IPS-15b (cell line): ENCODE results near the gene SLC9C1.
"Not testable (repeated sequence)": the region's sequence is repeated elsewhere in the genome, so short reads cannot be mapped to it uniquely, and the experiment has no call there.

Experiments
- H3K27me3 ChIP-seq: one replicate; pipeline ENCODE4 v1.6.1; 2013; ENCODE audit warnings: low read length; ENCODE audit not compliant: control insufficient read depth, insufficient read depth
- H3K36me3 ChIP-seq: one replicate; pipeline ENCODE4 v1.6.1; 2013; ENCODE audit warnings: low read length; ENCODE audit not compliant: control insufficient read depth, insufficient read depth
- H3K4me1 ChIP-seq: one replicate; pipeline ENCODE4 v1.6.1; 2013; ENCODE audit warnings: mild to moderate bottlenecking, low read length; ENCODE audit not compliant: control insufficient read depth, insufficient read depth
- H3K4me3 ChIP-seq: one replicate; pipeline ENCODE4 v1.5.1; 2013; ENCODE audit warnings: low read depth, low read length
- H3K9ac ChIP-seq: one replicate; pipeline ENCODE4 v1.6.1; 2013; ENCODE audit warnings: low read depth, mild to moderate bottlenecking, low read length
- H3K9me3 ChIP-seq: one replicate; pipeline ENCODE4 v1.6.1; 2013; ENCODE audit warnings: mild to moderate bottlenecking, low read length; ENCODE audit not compliant: control insufficient read depth, insufficient read depth

Gene SLC9C1

DNA sequence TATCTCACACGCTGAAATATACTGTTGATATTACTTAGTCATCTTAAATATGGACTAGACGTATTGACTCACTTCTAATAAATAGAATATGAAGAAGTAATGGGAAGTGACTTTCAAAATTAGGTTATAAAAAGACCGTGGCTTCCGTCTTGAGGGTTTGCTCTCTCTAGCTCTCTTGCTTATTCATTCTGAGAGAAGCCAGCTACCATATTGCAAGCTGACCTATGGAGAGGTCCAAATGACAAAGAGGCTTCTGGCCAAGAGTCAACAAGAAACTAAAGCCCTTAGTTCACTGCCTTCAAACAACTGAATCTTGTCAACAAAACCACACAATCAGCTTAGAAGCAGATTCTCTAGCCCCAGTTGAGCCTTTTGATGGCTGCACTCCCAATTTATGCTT lies 46.1 kb downstream of the SLC9C1 start:
- Histone ChIP-seq H3K27me3 (no peaks in the 10 kb centered on the region), H3K9ac (no peak overlapping the region), H3K4me1 (no peaks in the 10 kb centered on the region)

DNA sequence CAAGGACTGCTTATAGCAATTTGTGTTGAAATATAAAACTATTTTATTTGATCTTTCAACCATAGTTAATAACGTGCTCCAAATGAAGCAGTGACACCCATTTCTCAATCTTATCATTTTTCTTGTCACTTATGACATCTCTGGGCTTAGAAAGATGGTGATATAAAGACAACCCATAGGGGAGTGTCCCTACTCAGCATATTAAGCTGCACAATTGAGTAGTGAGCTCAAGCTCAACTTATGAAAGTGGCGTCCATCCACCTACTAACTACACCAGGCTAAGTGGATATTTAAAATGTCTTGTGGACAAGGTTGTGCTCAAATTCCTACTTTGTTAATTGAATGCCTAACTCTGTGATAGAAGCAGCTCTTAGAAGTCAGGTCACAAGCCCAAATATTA lies 46.7 kb downstream of the SLC9C1 start:
- no peaks in the 10 kb centered on the region for H3K9me3 ChIP-seq
- H3K4me3 ChIP-seq: no peak overlapping the region
- no peak overlapping the region for H3K9ac ChIP-seq
- H3K36me3 ChIP-seq: no peaks in the 10 kb centered on the region
- H3K4me1 ChIP-seq: no peaks in the 10 kb centered on the region
- no peaks in the 10 kb centered on the region for H3K27me3 ChIP-seq

More for the DNA sequence above, 46.1 kb downstream of the SLC9C1 start:
- Histone ChIP-seq H3K36me3 (no peaks in the 10 kb centered on the region), H3K9me3 (no peaks in the 10 kb centered on the region), H3K4me3 (no peak overlapping the region)

DNA sequence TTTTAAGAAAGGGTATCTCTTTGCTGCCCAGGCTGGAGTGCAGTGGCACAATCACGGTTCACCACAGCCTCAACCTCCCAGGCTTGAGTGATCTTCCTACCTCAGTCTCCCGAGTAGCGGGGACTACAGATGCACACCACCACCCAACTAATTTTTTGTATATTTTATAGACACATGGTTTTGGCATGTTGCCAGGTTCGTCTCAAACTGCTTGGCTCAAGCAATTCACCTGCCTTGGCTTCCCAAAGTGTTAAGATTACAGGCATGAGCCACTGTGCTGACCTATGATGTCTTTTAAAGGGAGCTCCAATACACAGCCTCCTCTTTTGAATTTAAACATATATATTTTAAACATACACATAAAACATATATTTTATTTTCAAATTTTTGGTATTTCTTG lies 60.9 kb downstream of the SLC9C1 start:
- Histone ChIP-seq H3K9ac (no peak overlapping the region), H3K36me3 (no peaks in the 10 kb centered on the region), H3K4me1 (no peaks in the 10 kb centered on the region), H3K9me3 (no peaks in the 10 kb centered on the region), H3K27me3 (no peaks in the 10 kb centered on the region), H3K4me3 (no peak overlapping the region)

DNA sequence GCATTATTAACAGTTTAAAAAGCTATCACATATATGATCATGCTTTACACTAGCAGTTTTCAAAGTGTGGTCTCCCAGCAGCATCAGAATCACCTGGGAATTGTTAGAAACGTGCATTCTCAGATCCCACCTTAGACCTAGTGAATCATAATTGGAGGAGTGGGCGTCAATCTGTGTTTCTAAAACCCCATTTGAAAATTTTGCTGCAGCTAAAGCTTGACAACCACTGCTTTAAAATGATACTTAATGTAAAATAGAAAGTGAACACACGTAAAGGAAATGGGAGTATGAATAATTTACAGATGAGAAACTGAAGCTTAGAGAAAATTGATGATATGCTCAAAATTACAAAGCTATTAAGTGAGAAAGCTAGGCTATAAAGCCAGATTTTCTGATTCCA lies 62.3 kb downstream of the SLC9C1 start:
- Histone ChIP-seq H3K27me3 (no peaks in the 10 kb centered on the region), H3K4me3 (no peak overlapping the region), H3K4me1 (no peaks in the 10 kb centered on the region), H3K36me3 (no peaks in the 10 kb centered on the region), H3K9ac (no peak overlapping the region), H3K9me3 (no peaks in the 10 kb centered on the region)

DNA sequence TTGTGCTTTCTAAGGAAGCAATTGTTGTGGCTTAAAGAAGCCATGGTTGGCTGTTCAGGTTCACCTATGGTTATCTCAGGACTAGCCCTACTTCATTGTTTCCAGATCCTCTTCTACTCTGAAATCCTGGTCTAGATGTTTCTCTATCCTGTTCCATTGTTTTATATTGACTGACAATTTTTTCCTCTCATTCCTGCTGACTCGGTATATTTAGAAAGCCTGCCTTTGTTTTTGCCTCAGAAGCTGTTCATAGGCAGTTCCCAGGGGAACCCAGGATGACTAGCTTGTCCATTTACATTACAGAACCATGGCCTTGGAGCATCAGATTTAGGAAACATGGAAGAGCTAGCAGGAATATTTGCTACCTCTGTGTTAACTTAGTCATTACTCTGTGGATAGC lies 64.0 kb downstream of the SLC9C1 start:
- Histone ChIP-seq H3K9ac (no peak overlapping the region), H3K36me3 (no peaks in the 10 kb centered on the region), H3K4me3 (no peak overlapping the region), H3K9me3 (no peaks in the 10 kb centered on the region), H3K27me3 (no peaks in the 10 kb centered on the region), H3K4me1 (no peaks in the 10 kb centered on the region)

DNA sequence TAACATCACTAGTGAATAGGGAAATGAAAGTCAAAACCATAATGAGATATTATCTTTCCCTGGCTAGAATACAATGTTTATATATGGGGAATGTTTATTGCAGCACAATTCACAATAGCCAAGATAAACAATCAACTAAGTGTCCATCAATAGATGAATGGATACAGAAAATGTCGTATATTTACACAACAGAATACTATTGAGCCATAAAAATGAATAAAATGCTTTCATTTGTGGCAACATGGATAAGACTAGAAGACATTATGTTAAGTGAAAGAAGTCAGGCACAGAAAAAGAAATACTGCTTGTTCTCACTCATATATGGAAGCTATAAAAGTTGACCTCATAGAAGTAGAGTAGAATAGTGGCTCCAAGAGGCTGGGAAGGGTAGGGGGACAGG lies 65.2 kb downstream of the SLC9C1 start:
- H3K4me3 ChIP-seq: no peak overlapping the region
- H3K9me3 ChIP-seq: no peaks in the 10 kb centered on the region
- H3K36me3 ChIP-seq: no peaks in the 10 kb centered on the region
- H3K9ac ChIP-seq: no peak overlapping the region
- H3K27me3 ChIP-seq: no peaks in the 10 kb centered on the region
- H3K4me1 ChIP-seq: no peaks in the 10 kb centered on the region

DNA sequence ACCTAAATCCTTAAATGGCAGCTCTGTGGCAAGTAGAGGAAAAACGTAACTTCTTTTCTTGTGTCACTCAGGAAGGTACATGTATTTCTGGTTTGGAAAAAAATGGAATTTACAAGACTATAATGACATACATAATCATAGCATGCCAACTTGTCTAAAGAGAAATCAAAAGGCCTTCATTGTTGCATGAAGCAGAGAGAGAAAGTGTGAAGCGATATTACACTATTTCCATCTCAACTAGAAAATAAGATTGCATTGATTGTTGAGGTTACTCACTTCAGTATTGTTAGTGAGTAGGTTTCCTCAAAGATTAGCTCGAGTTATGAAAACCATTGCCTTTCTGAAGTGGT lies 93.7 kb downstream of the SLC9C1 start:
- Histone ChIP-seq H3K4me3 (no peak overlapping the region), H3K36me3 (no peaks in the 10 kb centered on the region), H3K4me1 (peaks cover 5% of the 10 kb centered on the region), H3K27me3 (no peaks in the 10 kb centered on the region), H3K9me3 (no peaks in the 10 kb centered on the region), H3K9ac (no peak overlapping the region)

DNA sequence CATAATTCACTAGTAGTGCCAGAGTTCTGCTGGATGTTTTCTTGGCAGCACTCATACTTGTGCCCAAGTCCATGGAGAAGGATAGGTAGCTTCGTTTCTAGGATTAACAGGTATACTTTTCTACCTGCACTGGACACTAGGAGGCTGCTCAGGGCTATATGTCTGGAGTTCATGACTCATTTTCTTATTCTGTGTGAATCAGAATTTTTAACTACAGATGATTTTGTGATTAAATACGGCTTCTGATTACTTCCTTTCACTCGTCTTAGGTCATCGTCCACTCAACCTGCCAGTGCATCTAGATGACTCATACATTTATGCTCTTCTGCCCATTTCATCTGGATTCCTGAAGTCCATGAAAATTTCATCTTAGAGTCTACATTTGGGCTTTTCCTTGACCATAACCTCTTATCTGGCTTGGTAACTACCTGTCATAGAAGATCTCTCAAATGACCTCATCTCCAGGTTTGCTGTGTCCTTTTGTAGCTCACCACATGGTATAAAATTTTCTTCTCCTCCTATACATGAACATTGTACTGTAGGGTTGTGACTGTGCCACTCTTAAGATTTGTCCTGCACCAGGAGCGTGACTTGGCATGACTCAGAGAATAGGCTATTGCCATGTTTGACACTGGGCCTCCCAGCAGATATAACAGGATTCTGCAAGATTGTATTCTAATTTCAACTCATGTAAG lies 94.2 kb downstream of the SLC9C1 start:
- Histone ChIP-seq H3K9ac (no peak overlapping the region), H3K36me3 (no peaks in the 10 kb centered on the region), H3K27me3 (no peaks in the 10 kb centered on the region), H3K4me3 (no peak overlapping the region), H3K9me3 (no peaks in the 10 kb centered on the region), H3K4me1 (peaks cover 5% of the 10 kb centered on the region)

DNA sequence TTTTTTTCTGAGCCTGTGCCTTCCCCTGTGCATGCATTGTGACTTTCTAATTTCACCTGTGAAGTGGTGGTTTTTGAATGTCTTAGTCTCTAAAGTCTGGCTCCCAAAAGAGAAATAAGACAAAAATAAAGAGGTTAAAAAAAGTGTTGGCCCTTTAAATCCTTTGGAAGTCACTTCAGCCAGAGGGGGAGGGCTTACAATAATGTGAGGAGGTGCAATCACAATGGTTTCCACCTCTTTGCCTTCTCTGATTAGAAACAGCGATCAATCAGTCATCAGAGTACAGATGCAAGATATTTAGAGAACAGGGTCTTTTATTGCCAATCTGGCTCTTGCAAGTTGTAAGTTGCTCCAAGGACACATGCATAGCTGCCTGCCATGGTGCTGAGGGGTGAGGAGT lies 96.9 kb downstream of the SLC9C1 start:
- H3K9me3 ChIP-seq: no peaks in the 10 kb centered on the region
- H3K4me3 ChIP-seq: peak overlapping the region; percentile 5
- H3K36me3 ChIP-seq: no peaks in the 10 kb centered on the region
- peak overlapping the region; percentile 2 for H3K9ac ChIP-seq
- no peaks in the 10 kb centered on the region for H3K27me3 ChIP-seq
- H3K4me1 ChIP-seq: peaks cover 5% of the 10 kb centered on the region

DNA sequence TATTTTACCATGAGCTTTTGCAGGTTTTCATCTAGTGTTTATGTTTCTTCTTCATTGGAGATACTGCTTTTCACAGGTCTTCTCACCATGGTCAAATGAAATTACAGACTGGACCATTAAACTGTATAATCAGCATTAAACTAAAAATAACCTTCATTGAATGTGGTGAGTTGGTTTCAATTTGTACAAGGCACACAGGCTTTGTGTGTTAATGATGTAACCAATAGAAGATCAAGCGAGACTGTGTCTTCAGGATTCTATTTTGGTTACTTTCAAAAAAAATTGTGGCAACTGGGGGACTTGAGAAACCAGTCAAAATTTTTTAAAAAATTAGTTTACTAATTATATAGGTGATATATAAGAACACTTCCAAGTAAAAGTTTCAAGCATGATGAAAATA lies 106.7 kb downstream of the SLC9C1 start:
- no peaks in the 10 kb centered on the region for H3K9me3 ChIP-seq
- no peaks in the 10 kb centered on the region for H3K36me3 ChIP-seq
- no peak overlapping the region for H3K9ac ChIP-seq
- no peaks in the 10 kb centered on the region for H3K4me1 ChIP-seq
- no peak overlapping the region for H3K4me3 ChIP-seq
- no peaks in the 10 kb centered on the region for H3K27me3 ChIP-seq

DNA sequence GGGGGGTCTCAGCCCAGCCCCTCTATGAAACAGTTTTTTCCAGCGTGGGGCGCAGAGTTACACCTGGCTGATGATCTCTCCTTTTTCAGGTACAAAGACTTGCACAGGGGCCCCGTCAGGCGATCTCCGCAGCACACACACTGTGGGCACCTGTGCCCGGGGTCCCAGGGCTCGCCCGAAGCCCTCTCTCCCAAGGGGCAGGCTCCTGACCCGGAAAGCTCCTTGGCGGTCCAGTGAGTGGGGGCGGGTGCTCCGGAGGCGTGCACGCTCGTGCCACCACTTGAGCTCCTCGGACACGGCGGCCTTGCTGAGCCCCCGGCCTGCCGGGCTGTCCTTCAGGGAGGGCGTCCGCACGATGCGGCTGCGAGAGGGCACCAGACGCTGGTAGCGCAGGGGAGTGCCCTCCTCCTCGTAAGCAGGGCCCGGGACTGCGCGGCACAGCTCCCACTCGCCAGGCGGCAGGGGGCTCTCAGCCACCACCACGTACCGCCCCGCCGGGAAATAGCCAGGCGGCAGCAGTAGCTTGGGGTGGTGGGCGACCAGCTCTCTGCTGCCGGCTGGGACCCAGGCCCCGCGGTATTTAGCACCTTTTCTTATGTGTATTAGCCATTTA lies 108.5 kb downstream of the SLC9C1 start:
- H3K27me3 ChIP-seq, H3K9me3 ChIP-seq, H3K9ac ChIP-seq, H3K4me1 ChIP-seq, H3K36me3 ChIP-seq: not testable (repeated sequence)
- peak overlapping the region; percentile 39 for H3K4me3 ChIP-seq

DNA sequence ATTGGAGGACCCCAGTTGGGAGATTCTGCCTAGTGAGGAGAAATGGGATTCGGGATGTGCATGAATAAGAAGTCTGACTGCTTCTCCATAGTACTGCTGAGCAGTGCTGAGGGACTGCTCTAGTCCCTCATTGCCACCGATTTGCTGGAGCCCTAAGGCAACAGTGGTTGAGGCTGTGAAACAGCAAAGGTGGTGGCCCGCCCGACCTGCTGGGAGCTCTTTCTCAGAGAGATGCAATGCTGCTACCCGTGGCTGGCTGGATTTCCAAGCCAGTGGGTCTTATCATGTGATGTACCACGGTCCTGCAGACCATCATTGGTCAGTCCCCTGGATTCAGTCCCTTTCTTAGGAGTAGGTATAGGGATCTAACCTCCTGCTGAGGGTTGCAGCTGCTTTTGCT lies 118.4 kb downstream of the SLC9C1 start:
- H3K9ac ChIP-seq: no peak overlapping the region
- H3K27me3 ChIP-seq: no peaks in the 10 kb centered on the region
- no peaks in the 10 kb centered on the region for H3K9me3 ChIP-seq
- H3K36me3 ChIP-seq: no peaks in the 10 kb centered on the region
- H3K4me3 ChIP-seq: no peak overlapping the region
- no peaks in the 10 kb centered on the region for H3K4me1 ChIP-seq
